OCI-LY7 (cell line): ENCODE data around the gene KIF6.

ENCODE experiments used
- CTCF ChIP-seq: fragments of 200-600 bp; sonication (generic); conservative IDR thresholded peaks from 2 replicates; pipeline ENCODE4 v1.5.1; 2014; ENCODE audit warnings: mild to moderate bottlenecking, antibody characterized with exemption, low read length, moderate library complexity, mixed read lengths
- EZH2phosphoT487 ChIP-seq: fragments of 200-600 bp; sonication (generic); IDR thresholded peaks from 2 replicates; pipeline ENCODE4 v1.6.1; 2018; ENCODE audit warnings: low read depth, borderline replicate concordance, mild to moderate bottlenecking, mixed run types, antibody characterized with exemption, low read length, moderate library complexity, mixed read lengths

- no peak for TF ChIP-seq CTCF
- TF ChIP-seq EZH2phosphoT487 = no peak
Observed at GRCh38 chr6:39402239-39402751, 322.9 kb downstream of the KIF6 start.
